H9 (cell line): ENCODE measurements around the gene ZBTB38. TPM values are rescaled to one million over a fixed set of nuclear protein-coding genes. Genes with fewer than 3 reads are reported as not detected.

Experiments used
- DNase-seq: peaks from one replicate; pipeline ENCODE4 v3.0.0-alpha.2; 2017
- H2AFZ ChIP-seq: one replicate; pipeline ENCODE4 v1.6.1; 2013; ENCODE audit warnings: mild to moderate bottlenecking, low read length, control low read depth, moderate library complexity
- H2AK5ac ChIP-seq: 2 replicates; pipeline ENCODE4 v1.6.1; 2013; ENCODE audit warnings: low read length, control low read depth, mixed read lengths; ENCODE audit not compliant: insufficient read length
- H2BK120ac ChIP-seq: one replicate; pipeline ENCODE4 v1.6.1; 2013; ENCODE audit warnings: low read depth, mild to moderate bottlenecking, low read length, control low read depth, inconsistent platforms; ENCODE audit not compliant: poor library complexity, severe bottlenecking
- H2BK12ac ChIP-seq: 2 replicates; pipeline ENCODE4 v1.6.1; 2013; ENCODE audit warnings: low read length, control low read depth, mixed read lengths, low read depth; ENCODE audit not compliant: insufficient read length
- H2BK15ac ChIP-seq: 2 replicates; pipeline ENCODE4 v1.6.1; 2013; ENCODE audit warnings: low read depth, low read length, control low read depth
- H2BK20ac ChIP-seq: one replicate; pipeline ENCODE4 v1.6.1; 2013; ENCODE audit warnings: low read depth, mild to moderate bottlenecking, low read length, control low read depth, inconsistent platforms; ENCODE audit not compliant: poor library complexity, severe bottlenecking
- H2BK5ac ChIP-seq: 2 replicates; pipeline ENCODE4 v1.6.1; 2013; ENCODE audit warnings: low read length, control low read depth, mixed read lengths; ENCODE audit not compliant: insufficient read length
- H3K14ac ChIP-seq: 2 replicates; pipeline ENCODE4 v1.6.1; 2013; ENCODE audit warnings: low read length, control low read depth; ENCODE audit not compliant: insufficient read depth
- H3K18ac ChIP-seq: 2 replicates; pipeline ENCODE4 v1.6.1; 2013; ENCODE audit warnings: low read depth, mild to moderate bottlenecking, mixed read lengths, low read length, control low read depth; ENCODE audit not compliant: insufficient read length
- H3K23ac ChIP-seq: 2 replicates; pipeline ENCODE4 v1.6.1; 2013; ENCODE audit warnings: low read length, control low read depth, mixed read lengths, low read depth; ENCODE audit not compliant: insufficient read length
- H3K23me2 ChIP-seq: 2 replicates; pipeline ENCODE4 v1.6.1; 2013; ENCODE audit warnings: low read depth, mild to moderate bottlenecking, mixed read lengths, low read length, control low read depth; ENCODE audit not compliant: insufficient read length, poor library complexity, severe bottlenecking
- H3K27ac ChIP-seq: 2 replicates; pipeline ENCODE4 v1.5.1; 2013; ENCODE audit warnings: low read length, control low read depth, mixed read lengths, low read depth; ENCODE audit not compliant: insufficient read length
- H3K27me3 ChIP-seq: 2 replicates; pipeline ENCODE4 v1.6.1; 2013; ENCODE audit warnings: low read length, control low read depth, inconsistent platforms; ENCODE audit not compliant: insufficient read depth
- H3K4ac ChIP-seq: 2 replicates; pipeline ENCODE4 v1.6.1; 2013; ENCODE audit warnings: low read depth, mild to moderate bottlenecking, control low read depth, inconsistent platforms, low read length, moderate library complexity
- H3K4me1 ChIP-seq: 2 replicates; pipeline ENCODE4 v1.6.1; 2013; ENCODE audit warnings: low read length, control low read depth, inconsistent platforms; ENCODE audit not compliant: insufficient read depth
- H3K4me2 ChIP-seq: 2 replicates; pipeline ENCODE4 v1.6.1; 2013; ENCODE audit warnings: low read length, control low read depth, mixed read lengths; ENCODE audit not compliant: insufficient read length, insufficient read depth
- H3K56ac ChIP-seq: 2 replicates; pipeline ENCODE4 v1.6.1; 2013; ENCODE audit warnings: low read depth, mild to moderate bottlenecking, mixed read lengths, low read length, control low read depth; ENCODE audit not compliant: insufficient read length
- H3K79me1 ChIP-seq: 2 replicates; pipeline ENCODE4 v1.6.1; 2013; ENCODE audit warnings: low read depth, mild to moderate bottlenecking, moderate library complexity, low read length, control low read depth, inconsistent platforms; ENCODE audit not compliant: insufficient read depth, poor library complexity, severe bottlenecking
- H3K79me2 ChIP-seq: 2 replicates; pipeline ENCODE4 v1.6.1; 2013; ENCODE audit warnings: low read length, control low read depth, inconsistent platforms; ENCODE audit not compliant: insufficient read depth
- H3K9ac ChIP-seq: 2 replicates; pipeline ENCODE4 v1.6.1; 2013; ENCODE audit warnings: low read length, control low read depth, mixed read lengths; ENCODE audit not compliant: insufficient read length; ENCODE audit errors: extremely low read depth
- H3K9me3 ChIP-seq: one replicate; pipeline ENCODE4 v1.6.1; 2013; ENCODE audit warnings: low read depth, low read length, inconsistent platforms; ENCODE audit not compliant: control insufficient read depth
- H3T11ph ChIP-seq: one replicate; pipeline ENCODE4 v1.6.1; 2013; ENCODE audit warnings: mild to moderate bottlenecking, low read length, control low read depth, inconsistent platforms
- H4K20me1 ChIP-seq: one replicate; pipeline ENCODE4 v1.6.1; 2013; ENCODE audit not compliant: control insufficient read depth, insufficient read length, insufficient read depth
- H4K5ac ChIP-seq: 2 replicates; pipeline ENCODE4 v1.6.1; 2013; ENCODE audit warnings: low read depth, mild to moderate bottlenecking, mixed read lengths, low read length, control low read depth; ENCODE audit not compliant: insufficient read length
- H4K8ac ChIP-seq: replicated peaks from 2 replicates; pipeline ENCODE4 v1.6.1; 2013; ENCODE audit warnings: low read length, control low read depth, mixed read lengths, low read depth; ENCODE audit not compliant: insufficient read length
- H4K91ac ChIP-seq: 2 replicates; pipeline ENCODE4 v1.6.1; 2013; ENCODE audit warnings: low read depth, mild to moderate bottlenecking, moderate library complexity, mixed read lengths, low read length, control low read depth; ENCODE audit not compliant: insufficient read length
- H3K27ac Mint-ChIP-seq, 3 experiments: 2 replicates in 2 of 3; 3 replicates in 1 of 3; pipeline ENCODE4 v1.8.0; 2020 to 2021; ENCODE audit warnings: mixed read lengths in 3 of 3, mild to moderate bottlenecking in 1 of 3, moderate library complexity in 1 of 3
- H3K27me3 Mint-ChIP-seq: 2 replicates; pipeline ENCODE4 v1.8.0; 2021; ENCODE audit warnings: low read depth, mild to moderate bottlenecking, moderate library complexity, mixed read lengths
- H3K36me3 Mint-ChIP-seq, 3 experiments: 2 replicates in 2 of 3; 3 replicates in 1 of 3; pipeline ENCODE4 v1.8.0; 2020 to 2021; ENCODE audit warnings: low read depth in 3 of 3, mixed read lengths in 3 of 3; ENCODE audit not compliant: insufficient read depth in 1 of 3
- H3K4me1 Mint-ChIP-seq, 2 experiments: 2 replicates each; pipeline ENCODE4 v1.8.0; 2020; ENCODE audit warnings: mixed read lengths in 2 of 2
- H3K4me3 Mint-ChIP-seq, 2 experiments: 2 replicates in 1 of 2; 3 replicates in 1 of 2; pipeline ENCODE4 v1.8.0; 2020 to 2021; ENCODE audit warnings: mild to moderate bottlenecking in 2 of 2, mixed read lengths in 2 of 2, moderate library complexity in 1 of 2
- H3K9me3 Mint-ChIP-seq, 2 experiments: 2 replicates in 1 of 2; 3 replicates in 1 of 2; pipeline ENCODE4 v1.8.0; 2020; ENCODE audit warnings: mild to moderate bottlenecking in 2 of 2, mixed read lengths in 2 of 2, moderate library complexity in 1 of 2
- CTCF ChIP-seq: fragments of 200-600 bp; sonication (generic); conservative IDR thresholded peaks from 3 replicates; pipeline ENCODE4 v1.8.0; 2021; ENCODE audit warnings: antibody characterized with exemption, mild to moderate bottlenecking
- WGBS: extraction: QIAGEN DNeasy Blood & Tissue Kit; methylation state at CpG from one replicate; pipeline ENCODE4 v1.1.7; 2013; ENCODE audit warnings: missing lambda C conversion rate, low lambda C conversion rate, mixed read lengths; ENCODE audit not compliant: insufficient read length; ENCODE audit errors: extremely low coverage; 5-methylcytosine and 5-hydroxymethylcytosine counted together
- total RNA-seq: library from RNA; stranded (reverse); gene quantifications from 2 replicates; pipeline ENCODE4 v1.2.1, GENCODE V29; 2021

The ZBTB38 gene
- total RNA-seq, 1 experiment from 2014 or later, result 14.6 TPM

DNA sequence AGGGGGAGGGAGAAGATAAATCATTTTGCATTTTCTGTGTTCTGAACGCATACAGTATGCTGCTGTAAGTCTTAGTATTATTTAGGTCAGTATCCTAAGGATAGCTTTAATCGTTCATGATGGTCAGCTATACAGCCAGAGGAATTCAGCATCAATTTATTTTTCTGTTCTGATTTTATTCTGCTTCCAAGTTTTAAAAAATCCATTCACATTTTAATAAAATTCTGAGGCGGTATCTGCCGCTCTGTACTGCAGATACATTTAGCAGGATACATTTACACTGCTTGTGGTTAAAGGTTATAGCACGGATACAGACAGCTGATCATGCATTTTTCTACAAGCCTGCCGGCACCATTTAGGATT, 17.8 kb downstream of the ZBTB38 start:
- H3K4me3 Mint-ChIP-seq, result no peak overlapping the region
- no peaks in the 10 kb centered on the region for H4K20me1 ChIP-seq

More for the DNA sequence above, 17.8 kb downstream of the ZBTB38 start:
- no peak overlapping the region for H3K27ac Mint-ChIP-seq
- H3K79me1 ChIP-seq, result no peaks in the 10 kb centered on the region
- H2BK5ac ChIP-seq, result no peak overlapping the region
- H3K4me1 Mint-ChIP-seq, result peaks cover 25 to 49% of the 10 kb centered on the region in 2 experiments
- H3K79me2 ChIP-seq, result no peaks in the 10 kb centered on the region
- H3K9me3 Mint-ChIP-seq, result no peaks in the 10 kb centered on the region
- no peak overlapping the region for H3K23ac ChIP-seq
- H2BK15ac ChIP-seq, result no peak overlapping the region
- DNase-seq, result no peak
- H2AFZ ChIP-seq, result no peak overlapping the region
- no peak overlapping the region for H3T11ph ChIP-seq
- H3K4me1 ChIP-seq, result peaks cover 2% of the 10 kb centered on the region; the same call in 1 of the 2 replicates
- H3K4ac ChIP-seq, result no peak overlapping the region
- no peak overlapping the region for H2BK12ac ChIP-seq
- no peak overlapping the region for H2BK20ac ChIP-seq
- no CpG with 5 or more reads among the region's 6 CpGs for WGBS
- H3K27me3 ChIP-seq, result no peaks in the 10 kb centered on the region
- H3K18ac ChIP-seq, result no peak overlapping the region
- H3K14ac ChIP-seq, result no peak overlapping the region
- TF ChIP-seq CTCF, result no peak
- no peak overlapping the region for H3K9ac ChIP-seq
- H3K27me3 Mint-ChIP-seq, result no peaks in the 10 kb centered on the region
- H3K27ac ChIP-seq, result no peak overlapping the region
- H4K8ac ChIP-seq, result no peak overlapping the region
- no peaks in the 10 kb centered on the region for H3K9me3 ChIP-seq
- H3K23me2 ChIP-seq, result no peaks in the 10 kb centered on the region
- H2BK120ac ChIP-seq, result no peak overlapping the region
- H2AK5ac ChIP-seq, result no peak overlapping the region
- no peak overlapping the region for H4K91ac ChIP-seq
- H3K4me2 ChIP-seq, result no peak overlapping the region
- no peak overlapping the region for H3K56ac ChIP-seq
- no peaks in the 10 kb centered on the region for H3K36me3 Mint-ChIP-seq
- no peak overlapping the region for H4K5ac ChIP-seq
